Stimulated activated CD4-positive, alpha-beta T cell treated with anti-CD3 and anti-CD28 coated beads, TNF-alpha, amount 100 ng/mL, for 1 hour (primary cell): ENCODE measurements around the gene EPS15.
"Not testable (repeated sequence)": the region's sequence is repeated elsewhere in the genome, so short reads cannot be mapped to it uniquely, and the experiment has no call there.

Source experiments
- DNase-seq, 3 donors: peaks; one replicate each; pipeline ENCODE4 v3.0.0-alpha.2; 2020; ENCODE audit warnings: low read depth in 3 of 3, low spot score in 1 of 3

Gene EPS15

DNA sequence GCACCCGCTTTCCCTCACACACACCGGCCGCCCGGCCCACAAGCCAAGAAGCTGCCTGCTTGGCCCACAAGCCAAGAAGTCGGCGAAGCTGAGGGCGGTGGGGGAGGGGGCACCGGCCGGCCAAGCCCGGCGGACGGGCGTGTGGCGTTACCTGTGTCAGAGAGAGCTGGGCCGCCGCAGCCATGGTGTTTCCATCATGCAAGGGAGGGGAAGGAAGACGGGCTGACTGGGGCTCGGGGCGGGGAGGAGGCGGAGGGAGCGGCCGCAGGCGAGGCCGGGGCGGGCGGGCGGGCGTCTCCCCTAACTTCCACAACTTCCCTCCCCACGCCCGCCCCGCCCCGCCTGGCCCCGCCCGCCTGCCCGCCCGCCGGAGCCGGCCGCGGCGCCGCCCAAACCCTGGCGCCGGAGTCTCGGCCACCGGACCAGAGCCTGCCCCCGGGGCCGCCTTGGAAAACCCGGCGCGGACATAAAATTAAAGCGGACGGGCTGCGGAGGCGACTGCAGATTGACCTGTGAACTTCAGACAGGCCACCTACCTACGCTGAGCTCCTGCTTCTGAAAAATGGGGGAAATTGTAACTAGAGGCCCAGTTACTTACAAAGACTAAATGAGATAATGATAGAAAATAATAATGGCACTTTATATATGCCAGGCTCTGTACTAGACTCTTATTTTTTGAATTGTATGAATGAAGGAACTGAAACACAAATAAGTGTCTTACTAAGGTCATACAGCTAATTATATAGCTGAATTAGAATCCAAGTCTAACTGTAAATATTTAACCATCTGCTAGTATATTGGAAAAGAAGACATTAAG, at the start of gene EPS15:
Gene EPS15 (minus strand): TSS at position 219 of the 817 bp plus-strand sequence. CDS start 35 bp downstream, at position 184.
- DNase-seq = peak; percentile 48 to 88 (median 70)

DNA sequence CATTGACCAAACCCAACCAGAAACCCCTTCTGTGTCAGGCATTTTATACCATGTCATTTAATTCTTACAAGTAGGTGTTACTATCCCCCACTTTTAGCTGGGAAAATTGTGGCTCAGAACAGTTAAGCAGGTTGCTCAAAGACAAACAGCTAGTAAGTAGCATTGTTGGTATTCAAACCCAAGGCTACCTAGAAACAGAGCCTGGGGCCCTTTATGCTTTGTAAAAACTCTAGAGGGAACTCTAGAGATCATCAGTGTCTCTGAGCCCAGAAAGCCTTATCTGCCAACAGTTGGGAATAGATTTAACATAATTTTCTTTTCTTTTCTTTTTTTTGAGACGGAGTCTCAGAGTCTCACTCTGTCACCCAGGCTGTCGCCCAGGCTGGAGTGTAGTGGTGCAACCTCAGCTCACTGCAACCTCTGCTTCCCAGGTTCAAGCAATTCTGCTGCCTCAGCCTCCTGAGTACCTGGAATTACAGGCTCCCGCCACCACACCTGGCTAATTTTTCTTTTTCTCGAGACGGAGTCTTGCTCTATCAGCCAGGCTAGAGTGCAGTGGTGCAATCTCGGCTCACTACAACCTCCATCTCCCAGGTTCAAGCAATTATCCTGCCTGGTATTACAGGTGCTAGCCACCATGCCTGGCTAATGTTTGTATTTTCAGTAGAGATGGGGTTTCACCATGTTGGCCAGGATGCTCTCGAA, 49.3 kb upstream of the EPS15 start:
- DNase-seq = no peak

- DNase-seq = no peak
Measured at GRCh38 chr1:51567653-51568052, 48.6 kb upstream of the EPS15 start.

- DNase-seq = no peak
Measured at GRCh38 chr1:51566260-51566659, 47.2 kb upstream of the EPS15 start.

DNA sequence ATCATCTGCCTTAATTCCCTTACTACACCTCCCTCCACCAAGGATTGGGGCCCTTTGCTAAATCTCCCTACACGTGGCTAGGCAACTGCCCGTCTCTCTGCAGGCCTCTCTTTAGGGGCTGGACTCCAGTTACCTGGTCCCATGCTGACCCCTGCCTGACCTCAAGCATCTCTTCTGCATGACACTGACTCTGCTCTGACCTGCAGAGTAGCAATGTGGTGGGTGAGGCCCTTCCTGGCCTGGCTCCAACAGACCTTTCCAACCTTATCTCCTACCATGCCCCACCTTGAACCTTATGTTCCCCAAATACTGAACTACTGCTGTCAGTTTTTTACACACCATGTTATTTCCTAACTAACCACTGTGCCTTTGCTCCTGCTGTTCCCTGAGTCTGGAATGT, 45.9 kb upstream of the EPS15 start:
- DNase-seq = no peak

DNA sequence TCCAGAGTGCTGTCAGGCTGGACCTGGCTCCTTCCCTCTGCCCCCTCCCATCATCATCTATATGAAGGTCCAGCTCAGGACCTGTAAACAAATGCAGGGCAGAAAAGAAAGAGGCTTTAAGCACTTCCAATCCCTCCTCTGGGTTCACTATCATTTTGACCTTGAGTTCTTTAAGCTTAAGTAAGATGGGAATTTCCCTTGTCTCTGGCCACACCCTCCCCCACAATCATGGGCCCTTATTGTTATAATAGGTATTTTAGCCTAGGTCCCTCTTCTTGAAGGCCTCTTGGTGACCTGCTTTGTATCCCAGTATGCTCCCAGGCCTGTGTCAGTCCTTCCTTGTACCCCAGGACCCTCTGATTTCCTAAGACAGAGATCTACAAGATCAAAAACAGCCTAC, 45.1 kb upstream of the EPS15 start:
- DNase-seq = no peak

- no peak for DNase-seq
Measured at GRCh38 chr1:51561702-51562101, 42.6 kb upstream of the EPS15 start.

DNA sequence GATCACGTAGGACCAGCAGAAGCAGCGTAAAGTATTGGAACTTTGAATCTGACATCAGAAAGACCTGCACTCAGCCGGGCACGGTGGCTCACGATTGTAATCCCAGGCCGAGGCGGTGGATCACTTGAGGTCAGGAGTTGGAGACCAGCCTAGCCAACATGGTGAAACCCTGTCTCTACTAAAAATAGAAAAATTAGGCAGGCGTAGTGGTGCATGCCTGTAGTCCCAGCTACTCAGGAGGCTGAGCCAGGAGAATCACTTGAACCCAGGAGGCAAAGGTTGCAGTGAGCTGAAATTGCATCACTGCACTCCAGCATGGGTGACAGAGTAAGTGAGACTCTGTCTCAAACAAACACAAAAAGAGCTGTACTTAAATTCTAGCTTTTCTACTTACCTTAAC, 41.8 kb upstream of the EPS15 start:
- not testable (repeated sequence) for DNase-seq

- DNase-seq = no peak
Measured at GRCh38 chr1:51560034-51560433, 41.0 kb upstream of the EPS15 start.

DNA sequence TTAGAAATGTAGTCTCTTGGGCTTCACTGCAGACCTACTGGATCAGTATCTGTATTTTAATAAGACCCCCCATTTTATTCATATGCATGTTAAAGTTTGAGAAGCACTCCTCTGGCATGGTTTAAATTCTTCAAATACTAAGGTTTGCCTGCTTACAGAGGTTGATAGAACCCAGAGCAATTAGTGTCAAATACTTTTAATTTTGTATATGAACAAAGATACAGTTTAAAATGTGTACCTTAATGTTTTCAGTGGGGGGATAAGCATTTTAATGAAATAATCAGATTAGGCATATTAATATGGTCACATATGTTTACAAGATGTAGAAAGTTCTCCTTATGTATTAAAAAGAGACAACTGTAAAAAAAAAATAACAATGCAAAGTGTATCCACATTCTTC, 40.4 kb upstream of the EPS15 start:
- no peak for DNase-seq

- no peak for DNase-seq
Measured at GRCh38 chr1:51559064-51559500, 40.0 kb upstream of the EPS15 start.

DNA sequence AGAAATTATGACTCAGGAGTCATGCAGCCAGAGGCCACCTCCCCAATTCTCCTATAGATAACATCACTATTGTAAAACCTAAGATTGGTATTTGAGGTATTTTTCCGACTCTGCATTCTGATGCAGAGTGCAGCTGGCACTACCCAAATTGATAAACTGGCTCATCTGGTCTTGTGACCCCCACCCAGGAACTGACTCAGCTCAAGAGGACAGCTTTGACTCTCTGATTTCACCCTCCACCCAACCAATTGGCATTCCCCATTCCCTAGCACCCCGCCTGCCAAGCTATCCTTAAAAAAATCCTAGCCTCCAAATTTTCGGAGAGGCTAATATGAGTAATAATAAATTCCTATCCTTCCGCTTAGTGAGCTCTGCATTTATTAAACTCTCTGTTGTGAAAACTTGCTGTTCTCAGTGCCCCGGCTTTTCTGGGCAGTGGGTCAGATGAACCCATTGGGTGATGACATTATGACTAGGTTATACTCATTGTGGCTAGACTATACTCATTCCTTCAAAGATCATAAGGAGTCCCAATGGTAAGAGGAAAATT, 39.4 kb upstream of the EPS15 start:
- no peak for DNase-seq

DNA sequence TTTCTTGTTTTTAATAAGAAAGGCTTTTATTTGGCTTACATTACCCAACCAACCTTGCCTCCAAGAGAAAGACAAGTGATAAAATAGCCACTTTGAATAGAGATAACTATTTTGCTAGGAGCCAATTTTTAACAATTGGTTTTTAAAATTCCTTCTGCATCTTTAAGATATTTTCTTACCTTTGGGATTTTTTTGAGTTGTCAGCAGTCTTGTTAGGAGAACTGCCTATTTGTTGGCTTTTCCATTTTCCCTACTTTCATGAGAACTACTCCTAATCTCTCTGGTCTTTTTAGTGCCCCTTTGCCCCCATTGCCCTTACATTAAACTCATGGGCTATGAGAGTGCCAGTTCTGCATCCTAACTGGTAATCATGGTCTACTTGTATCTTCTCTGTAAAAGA, 38.1 kb upstream of the EPS15 start:
- no peak for DNase-seq

- no peak for DNase-seq
Measured at GRCh38 chr1:51555866-51556619, 37.0 kb upstream of the EPS15 start.

DNA sequence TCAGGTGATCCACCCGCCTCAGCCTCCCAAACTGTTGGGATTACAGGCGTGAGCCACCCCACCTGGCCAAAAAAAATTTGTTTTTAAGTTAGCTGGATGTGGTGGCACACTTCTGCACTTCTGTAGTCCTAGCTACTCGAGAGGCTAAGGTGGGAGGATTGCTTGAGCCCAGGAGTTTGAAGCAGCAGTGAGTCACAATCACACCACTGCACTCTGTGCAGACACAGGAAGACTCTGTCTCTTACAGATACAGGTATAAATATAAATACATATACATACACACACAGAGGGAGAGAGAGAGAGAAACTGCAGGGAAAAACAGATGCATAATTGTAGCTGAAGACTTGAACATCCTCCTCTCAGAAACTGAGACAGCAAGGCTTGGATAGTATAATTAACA, 34.8 kb upstream of the EPS15 start:
- DNase-seq = no peak

GRCh38 chr1:51552929-51553807, 34.1 kb upstream of the EPS15 start:
- DNase-seq = no peak

DNA sequence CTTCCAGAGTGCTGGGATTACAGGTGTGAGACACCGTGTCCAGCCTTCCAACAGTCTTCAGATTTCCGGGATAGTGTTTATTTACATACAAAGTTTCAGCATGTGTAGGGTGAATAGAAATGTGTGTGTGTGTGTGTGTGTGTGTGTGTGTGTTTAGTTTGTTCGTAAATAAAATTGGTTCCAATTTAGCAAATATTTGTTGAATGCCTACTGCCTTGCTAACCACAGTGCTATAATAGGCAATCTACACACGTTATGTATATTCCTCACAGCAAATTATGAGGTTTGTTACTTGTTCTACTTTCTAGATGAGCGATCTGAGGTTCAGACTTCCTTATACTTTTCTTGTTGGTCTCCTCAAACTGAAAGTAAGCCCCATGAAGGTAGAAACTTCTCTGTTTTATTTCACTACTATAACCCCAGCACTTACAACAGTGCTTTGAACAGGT, 32.8 kb upstream of the EPS15 start:
- DNase-seq = no peak

DNA sequence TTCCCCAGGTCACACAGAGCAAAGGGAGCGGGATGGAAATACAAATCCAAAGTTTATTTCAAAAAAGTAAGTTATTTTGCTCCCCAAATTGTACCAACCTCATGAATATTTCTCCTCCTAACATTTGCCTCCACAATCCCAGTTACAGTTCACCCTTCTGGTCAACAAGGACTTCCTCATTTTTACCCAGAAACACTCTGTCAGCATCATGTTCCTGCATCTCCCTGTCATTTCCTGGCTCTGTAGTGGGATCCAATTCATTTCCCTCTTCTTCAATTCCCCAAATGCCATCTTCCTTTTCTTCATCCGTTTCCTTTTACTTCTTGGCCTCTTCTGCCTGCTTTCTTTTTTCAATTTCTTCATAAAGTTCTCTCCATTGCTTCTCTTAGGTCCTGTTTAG, 32.0 kb upstream of the EPS15 start:
- DNase-seq = no peak

- DNase-seq = no peak
Measured at GRCh38 chr1:51549901-51550300, 30.8 kb upstream of the EPS15 start.

GRCh38 chr1:51549016-51549619, 30.1 kb upstream of the EPS15 start:
- DNase-seq = no peak
